Stimulated activated CD4-positive, alpha-beta T cell treated with anti-CD3 and anti-CD28 coated beads, Interleukin-1b, Interleukin-23, amount 100 ng/mL, for 4 hours (primary cell): ENCODE results near the gene IL23R.
A peak's percentile ranks its signal among the peaks of the same experiment; 100 is the strongest.
"Not testable (repeated sequence)": the region's sequence is repeated elsewhere in the genome, so short reads cannot be mapped to it uniquely, and the experiment has no call there.

Experiments used
- DNase-seq, 2 donors: peaks; one replicate each; pipeline ENCODE4 v3.0.0-alpha.2; 2020; ENCODE audit warnings: low read depth in 2 of 2

IL23R gene, protein sequence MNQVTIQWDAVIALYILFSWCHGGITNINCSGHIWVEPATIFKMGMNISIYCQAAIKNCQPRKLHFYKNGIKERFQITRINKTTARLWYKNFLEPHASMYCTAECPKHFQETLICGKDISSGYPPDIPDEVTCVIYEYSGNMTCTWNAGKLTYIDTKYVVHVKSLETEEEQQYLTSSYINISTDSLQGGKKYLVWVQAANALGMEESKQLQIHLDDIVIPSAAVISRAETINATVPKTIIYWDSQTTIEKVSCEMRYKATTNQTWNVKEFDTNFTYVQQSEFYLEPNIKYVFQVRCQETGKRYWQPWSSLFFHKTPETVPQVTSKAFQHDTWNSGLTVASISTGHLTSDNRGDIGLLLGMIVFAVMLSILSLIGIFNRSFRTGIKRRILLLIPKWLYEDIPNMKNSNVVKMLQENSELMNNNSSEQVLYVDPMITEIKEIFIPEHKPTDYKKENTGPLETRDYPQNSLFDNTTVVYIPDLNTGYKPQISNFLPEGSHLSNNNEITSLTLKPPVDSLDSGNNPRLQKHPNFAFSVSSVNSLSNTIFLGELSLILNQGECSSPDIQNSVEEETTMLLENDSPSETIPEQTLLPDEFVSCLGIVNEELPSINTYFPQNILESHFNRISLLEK

DNA sequence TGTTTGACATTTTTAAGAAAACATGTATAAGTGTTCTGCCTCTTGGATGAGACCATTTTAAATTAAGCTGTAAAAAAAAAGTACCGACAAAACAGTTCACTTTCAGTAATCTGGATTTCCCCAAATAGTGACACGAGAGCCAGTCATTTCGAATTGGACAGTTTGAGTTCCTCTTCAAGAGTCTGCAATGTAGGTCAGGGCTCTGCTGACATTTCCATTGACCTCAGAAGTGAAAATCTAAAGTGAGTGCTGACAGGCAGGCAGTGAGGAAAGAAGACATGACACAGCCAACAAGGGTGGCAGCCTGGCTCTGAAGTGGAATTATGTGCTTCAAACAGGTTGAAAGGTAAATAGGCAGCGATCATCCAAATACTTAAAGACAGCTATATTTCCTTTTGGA is at the start of gene IL23R:
Gene IL23R (plus strand): TSS at position 259 of the 400 bp plus-strand sequence. CDS start 1,667 bp downstream, outside the sequence.
- no peak for DNase-seq

DNA sequence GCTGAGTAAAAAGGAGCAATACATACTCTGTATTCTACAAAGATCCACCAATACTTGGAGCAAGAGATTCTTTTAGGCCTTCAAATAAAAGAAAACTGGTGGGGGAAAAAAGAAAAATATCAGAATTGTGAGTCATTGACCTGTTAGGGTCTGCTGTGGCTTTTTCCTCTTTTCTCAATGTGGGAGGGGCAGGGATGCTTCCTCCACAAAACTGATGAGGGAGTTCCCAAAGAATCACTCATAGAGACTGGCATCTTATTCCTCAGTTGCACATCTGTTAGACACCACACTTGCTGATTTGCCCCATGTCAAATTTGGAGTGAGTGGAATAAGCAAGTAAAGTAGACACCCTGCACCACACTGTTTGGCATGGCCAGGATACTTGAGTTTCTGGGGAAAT is 48.1 kb upstream of the IL23R start:
- DNase-seq = no peak

DNA sequence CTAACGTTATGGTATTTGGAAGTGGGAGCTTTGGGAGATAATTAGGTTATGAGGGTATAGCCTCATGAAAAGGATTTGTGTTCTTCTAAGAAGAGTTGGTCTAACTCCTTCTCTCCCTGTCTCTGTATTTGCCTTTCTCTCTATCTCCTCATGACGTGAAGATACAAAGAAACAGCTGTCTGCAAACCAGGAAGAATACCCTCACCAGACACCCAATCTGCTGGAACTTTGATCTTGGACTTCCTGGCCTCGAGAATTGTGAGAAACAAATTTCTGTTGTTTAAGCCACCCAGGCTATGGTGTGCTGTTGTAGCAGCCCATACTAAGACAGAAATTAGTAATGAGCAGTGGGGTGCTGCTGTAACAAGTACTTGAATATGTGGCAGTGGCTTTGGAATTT is 47.6 kb upstream of the IL23R start:
- DNase-seq = no peak

DNA sequence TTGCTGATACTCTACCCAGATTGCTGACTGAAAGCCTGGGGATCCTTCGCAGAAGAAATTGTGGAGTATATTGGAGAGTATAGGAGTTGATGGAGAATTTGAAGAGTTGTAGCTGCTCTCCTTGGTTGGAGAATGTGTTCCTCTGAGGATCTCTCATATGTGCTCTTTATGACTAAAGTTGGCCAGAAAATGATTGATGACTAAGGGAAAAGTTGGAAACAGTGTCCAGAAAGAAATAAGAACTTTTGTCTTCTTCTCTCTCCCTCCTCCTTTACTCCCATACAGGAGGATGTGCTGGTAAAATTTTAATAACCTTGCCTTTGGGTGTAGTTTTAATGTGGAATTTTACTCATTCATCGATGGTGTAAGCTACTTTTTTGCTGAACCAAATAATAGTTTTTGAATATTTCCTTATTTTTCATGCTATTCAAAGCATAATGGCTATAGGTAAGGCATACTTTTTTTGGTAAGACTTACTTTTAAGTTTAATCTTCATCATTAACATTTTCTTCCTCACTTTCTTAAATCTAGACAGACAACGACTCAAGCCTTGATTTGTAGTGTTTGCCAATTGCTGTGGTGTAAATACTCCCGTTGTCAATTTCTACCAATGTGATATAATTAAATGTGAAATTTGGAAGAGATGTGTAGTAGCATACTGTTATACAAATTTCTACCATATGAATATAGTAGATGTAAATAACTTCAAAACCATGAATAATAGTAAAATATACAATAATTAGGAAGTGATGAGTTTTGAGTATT is 45.2 kb upstream of the IL23R start:
- DNase-seq = no peak

DNA sequence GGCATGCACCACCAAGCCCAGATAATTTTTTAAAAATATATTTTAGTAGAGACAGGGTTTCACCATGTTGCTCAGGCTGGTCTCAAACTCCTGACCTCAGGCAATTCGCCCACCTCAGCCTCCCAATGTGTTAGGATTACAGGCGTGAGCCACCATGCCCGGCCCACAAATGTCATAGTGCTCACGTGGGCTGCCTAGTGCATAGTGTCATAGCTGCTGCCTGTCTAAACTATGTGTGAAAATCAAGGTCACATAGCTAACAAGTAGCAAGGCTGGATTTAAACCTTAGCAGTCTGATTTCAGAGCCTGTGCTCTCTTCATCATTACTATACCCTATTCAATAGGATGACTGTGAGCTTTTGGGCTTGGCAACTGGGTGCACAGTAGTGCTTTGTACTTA is 41.8 kb upstream of the IL23R start:
- DNase-seq = no peak

DNA sequence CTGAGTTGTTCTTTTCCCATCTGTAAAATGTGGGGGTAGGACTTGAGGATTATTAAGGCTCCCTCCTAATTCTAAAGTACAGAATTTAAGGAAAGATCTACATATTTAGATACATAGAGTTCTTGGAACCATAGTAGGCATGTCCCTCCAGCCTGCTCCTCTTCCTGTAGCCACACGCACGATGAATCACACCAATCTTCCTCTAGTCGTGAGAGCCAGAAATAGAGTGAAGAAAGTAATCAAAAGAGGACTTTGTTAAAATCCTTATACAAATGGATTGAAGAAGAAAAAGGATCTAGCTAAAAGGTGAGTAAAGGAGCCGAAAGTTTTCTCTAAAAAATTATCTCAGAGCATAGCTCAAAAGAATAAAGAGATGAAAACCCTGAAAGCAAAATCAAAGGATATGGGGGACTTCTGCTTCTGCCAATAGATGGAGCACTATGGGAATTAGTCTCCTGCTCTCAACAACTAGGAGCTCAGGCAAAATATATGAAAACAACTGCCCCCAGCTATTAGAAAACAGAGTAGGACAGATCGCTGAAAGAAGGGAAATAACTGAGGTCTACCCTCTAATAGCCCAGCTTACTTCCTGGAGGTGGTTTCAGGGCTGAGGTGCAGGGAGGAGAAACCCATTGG is 40.0 kb upstream of the IL23R start:
- DNase-seq = no peak

DNA sequence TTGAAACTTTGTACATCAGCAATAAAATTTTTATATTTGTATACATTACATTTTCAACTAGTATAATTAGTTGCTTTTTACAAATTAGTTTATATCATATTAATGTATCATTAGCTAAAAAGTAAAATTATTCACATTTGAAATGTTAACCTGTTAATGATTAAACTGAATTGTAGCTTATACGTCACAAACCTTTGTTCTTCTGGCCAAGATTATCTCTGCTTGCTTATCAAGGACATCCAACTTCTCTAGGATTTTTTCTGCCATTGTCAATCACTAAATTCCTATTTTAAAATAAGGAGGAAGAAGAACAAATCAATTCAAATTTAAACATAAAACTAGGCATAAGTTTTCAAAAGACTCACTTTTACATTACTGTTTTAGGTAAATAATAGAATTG is 39.3 kb upstream of the IL23R start:
- no peak for DNase-seq

DNA sequence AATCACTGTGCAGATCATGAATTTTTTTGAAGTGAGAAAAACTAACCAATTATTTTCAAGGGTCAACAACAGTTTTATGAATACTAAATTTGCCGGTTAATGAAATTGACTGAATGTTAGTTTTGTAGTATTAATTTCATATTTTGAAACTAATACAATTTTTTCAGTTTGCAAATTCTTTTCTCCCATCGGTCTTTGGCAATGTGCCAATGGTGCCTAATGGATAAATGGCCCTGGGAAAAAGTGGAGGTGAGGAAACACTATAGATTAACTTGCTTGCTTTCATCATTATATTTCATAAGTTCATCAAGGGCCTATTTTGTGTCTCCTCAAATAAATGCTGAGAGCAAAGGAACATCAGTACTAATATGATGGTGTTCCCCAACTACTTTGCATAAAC is 35.6 kb upstream of the IL23R start:
- DNase-seq = no peak

DNA sequence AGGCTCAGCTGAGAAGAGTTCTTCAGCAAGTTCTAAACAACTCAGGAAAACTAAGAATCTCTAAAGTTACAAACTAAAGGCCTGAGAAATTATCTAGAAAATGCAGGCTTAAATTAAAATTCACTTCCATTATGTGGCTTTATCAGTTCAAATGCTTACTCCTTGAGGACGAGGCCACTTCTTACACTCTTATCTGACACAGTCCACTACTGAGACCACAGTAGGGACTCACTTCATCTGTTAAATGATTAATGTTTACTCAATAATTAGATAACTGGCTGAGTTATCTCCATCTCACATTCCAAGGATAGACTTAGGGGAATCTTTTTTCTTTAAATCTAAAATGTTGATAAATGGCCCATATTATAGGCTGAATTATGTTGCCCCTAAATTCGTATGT is 33.1 kb upstream of the IL23R start:
- no peak for DNase-seq

DNA sequence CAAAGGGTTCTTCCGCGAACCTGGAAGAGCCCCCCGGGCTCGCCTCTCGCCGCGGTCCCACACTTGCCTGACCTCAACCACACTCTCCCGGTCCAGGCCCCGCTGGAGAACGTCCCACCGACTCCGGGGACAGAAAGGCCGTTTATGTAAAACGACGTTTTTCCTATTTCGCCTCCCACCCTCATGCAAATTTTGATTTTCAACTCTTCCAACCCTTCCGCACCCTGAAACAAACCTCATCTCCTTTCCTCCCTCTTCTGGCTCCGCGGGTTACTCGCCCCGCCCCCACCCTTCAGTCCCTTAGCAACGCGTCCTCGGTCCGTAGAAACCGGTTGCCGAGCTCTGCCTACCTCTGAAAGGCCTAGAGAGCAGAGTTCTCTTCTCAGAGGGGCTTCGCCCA is 31.6 kb upstream of the IL23R start, which contains the start of gene C1orf141:
Gene C1orf141 (minus strand): TSS at position 276 of the 400 bp plus-strand sequence. CDS start 7,730 bp downstream, outside the sequence.
- peak in 1 of 2 donors; percentile 4 for DNase-seq

DNA sequence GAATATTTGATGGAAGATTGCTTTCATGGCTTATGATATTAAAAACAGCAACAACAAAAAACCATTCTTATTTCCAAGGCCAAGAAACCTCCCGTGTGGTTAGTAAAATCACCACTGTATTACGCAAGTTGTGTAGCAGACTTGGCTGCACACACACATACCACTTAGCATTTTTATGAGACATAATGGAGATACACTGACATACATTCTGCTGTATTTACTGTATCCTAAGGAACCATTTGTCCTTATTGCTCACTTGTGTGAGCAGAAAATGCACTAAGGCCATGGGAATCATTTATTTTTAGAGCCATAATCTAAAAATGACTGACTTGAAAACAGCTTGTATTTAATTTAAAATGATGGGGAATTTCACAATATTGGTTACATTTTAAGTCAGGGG is 30.9 kb upstream of the IL23R start:
- DNase-seq = no peak

DNA sequence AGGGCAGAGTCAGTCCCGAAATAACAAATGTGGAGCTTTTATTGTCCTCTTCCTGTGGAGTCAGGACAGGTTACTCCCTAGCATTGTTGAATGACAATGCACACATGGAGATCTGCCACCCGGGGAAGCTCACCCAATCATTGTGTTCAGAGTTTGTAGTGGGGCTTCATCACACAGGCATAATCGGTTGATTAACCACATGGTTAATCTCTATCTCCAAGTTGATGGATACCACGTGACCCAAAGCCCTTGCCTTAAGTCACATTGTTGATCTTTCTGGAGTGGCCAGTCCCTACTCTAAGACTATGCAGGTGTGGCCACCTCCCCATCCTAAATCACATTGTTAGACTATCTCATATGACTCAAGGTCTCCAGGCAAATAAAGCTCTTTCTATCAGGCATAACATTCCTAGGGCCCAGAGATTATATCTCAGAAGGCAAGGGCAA is 28.9 kb upstream of the IL23R start:
- DNase-seq = no peak

DNA sequence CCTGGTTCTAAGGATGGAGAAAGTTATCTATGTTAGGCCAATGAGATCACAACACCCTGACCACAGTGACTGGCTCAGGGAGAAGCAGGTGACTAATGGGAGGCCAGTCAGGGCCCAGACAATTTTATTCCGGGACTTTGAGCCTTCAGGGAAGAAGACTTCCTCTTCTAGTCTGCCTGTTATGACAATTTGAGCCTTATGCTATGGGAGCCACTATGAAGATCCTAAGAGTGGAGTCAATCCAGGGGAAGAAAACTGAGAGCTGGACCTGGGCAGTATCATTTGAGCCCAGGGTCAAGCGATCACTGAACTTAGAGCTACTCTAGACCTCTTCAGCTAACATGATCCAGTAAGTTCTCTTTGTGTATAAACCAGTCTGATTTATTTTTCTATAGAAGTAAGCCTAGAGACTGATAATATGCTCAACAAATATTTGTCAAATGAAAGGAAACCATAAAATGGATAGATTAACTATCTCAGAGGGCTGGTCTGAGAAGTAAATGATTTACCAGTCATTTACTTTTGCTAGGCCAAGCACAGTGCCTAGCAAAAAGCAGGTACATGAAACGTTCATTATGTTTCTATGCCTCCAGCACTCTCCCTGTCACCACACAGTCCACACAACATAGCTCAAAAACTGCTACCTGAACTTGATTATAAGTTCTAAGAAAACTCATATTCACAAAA is 27.3 kb upstream of the IL23R start:
- DNase-seq = no peak

DNA sequence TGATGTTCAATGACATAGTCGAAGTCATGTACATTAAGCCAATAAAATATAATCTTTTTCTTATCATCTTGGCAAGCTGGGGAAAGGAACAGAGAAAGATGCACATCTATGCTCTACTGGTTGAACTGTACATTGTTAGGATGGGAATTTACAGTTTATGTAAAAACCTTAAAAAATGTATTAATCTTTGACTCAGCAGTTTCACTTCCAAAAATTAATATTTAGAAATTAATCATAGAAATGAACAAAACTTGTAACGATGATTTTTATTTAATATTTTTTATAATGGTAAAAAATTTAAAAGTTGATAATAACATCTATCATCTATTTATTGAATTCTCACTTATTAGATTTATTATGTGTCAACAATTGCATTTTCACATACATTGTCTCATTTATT is 25.8 kb upstream of the IL23R start:
- DNase-seq = no peak

DNA sequence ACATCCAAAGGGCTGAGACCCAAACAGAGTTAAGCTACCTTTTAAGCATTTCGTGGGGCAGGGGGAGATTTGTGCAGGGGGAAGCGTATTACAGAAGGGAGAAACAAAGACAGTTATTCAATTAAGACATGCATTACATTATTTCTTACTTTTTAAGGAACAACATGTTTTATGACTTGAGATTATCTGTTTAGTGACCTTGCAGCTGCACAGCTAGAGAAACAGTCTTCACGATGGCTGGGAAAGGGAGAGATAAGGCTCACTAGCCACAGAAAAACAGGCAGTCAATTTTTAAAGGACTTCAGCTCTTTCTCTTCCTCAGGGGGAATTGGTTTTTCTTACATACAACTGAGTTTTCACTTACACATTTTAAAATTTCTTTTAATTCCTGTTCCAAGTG is 24.4 kb upstream of the IL23R start:
- not testable (repeated sequence) for DNase-seq

DNA sequence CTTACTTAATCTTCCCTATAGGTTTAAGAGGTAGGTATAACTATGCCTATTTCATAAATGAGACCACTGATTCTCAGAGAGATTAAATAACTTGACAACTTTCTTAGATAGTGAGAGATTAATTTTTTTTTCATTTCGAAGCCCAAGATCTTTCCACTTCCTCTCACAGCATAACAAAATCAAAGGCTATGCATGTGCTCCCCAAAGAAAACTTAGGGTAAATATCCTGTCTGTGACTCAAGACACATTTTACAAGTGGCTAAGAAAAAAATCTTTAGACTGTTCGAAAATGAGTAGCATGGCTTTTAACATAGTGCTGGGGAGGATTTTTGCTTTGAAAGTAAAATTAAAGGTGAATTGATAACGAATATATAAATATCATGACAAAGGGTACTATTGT is 23.3 kb upstream of the IL23R start:
- no peak for DNase-seq

DNA sequence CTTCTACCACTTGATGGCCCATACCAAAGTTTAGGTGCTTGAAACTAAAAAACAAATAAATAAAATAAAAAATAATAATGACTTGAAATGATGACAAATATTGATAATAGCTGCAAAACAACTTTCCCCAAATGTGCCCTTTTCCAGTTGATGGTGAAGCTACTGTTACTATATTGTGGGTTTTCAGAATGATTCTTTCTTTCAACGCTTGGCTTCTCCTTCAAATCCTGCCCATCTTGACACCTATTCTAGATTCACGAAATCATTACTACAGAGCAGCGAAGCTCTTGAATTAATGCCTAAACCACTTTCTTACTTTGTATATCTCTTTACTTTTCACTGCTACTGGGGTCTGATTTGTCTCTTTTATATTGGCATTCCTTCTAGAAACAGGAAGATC is 22.3 kb upstream of the IL23R start:
- no peak for DNase-seq

DNA sequence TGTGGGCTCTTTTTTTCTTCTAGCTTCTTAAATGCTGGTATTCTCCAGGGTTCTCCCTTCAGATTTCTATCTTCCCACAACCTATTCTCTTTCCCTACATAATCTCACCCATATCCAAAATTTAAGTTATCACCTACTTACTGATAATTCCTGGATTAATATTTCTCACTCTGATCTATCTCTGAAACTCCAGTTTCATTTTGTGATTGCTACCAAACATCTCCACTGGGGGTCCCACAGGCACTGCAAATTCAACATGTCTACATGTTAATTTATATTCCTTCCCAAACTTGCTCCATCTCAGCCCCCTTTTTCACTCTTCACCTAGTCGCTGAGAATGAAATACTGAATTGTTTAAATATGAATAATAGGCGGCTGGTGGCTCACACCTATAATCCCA is 21.6 kb upstream of the IL23R start:
- DNase-seq = no peak

DNA sequence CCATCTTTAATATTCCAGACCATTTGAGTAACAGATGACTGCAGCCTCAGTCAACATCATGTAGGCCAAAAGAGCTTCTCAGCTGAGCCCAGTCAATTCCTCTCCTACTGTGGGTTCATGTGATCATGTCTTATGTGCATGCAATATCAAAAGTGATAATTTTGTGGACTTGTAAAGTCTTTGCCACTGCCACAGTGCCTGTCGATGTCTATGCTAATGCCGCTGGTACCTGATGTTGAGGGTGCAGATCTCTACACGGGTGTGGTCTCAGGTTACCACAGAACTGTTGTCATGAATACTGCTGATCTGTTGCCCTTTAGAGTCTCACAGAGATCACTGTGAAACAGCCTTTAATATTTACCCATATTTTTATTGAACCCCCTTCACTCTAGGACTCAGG is 20.2 kb upstream of the IL23R start:
- DNase-seq = no peak

DNA sequence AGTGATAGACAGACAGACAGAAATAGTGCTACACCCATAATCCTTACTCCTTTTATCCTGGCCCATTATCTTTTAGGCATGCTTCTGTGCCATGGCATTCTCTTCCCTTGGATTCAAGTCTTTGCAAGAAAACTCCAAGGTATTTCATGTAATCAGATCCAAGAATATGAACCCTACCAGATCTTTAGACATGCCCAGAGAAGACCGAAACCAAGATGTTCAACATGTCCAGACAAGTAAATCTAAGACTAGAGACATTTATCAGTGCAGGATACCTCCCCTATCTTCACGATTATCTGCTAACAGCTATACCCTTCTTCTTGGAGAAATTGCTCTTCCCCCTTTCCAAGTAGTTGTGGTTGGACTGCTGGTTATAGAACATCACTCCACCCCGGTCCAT is 19.7 kb upstream of the IL23R start:
- DNase-seq = no peak

DNA sequence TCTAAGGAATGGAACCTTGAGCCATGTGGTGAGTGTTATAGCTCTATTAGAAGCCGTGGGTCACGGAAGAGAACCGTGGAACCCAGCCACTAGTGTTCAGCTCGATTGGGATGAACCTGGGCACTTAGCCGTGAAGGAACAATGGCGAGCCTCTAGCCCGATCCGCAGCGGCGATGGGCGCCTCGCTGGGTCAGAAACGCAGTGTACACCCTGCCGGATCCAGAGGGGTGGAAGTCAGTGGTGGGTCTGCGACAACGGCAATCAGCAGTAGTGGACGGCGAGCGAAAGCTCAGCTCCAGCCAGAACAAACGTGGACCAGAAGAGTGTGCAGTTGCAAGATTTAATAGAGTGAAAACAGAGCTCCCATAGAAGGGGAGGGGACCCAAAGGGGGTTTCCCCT is 18.3 kb upstream of the IL23R start:
- DNase-seq = not testable (repeated sequence)
